Upper lobe of right lung (tissue), 1 donor: Measurements from ENCODE around the gene ZBED5. TPM values are rescaled to one million over a fixed set of nuclear protein-coding genes. Genes with fewer than 3 reads are reported as not detected.

Source experiments
- ATAC-seq: fragments of 200-7000 bp; cut with Tn5 transposase; one replicate; pipeline ENCODE4 v1.9.1; 2020; ENCODE audit warnings: mild to moderate bottlenecking, moderate library complexity
- DNase-seq: peaks from one replicate; pipeline ENCODE4 v3.0.0-alpha.2; 2020
- H3K27ac ChIP-seq: fragments of 200-600 bp; one replicate; pipeline ENCODE4 v1.8.0; 2022
- H3K27me3 ChIP-seq: fragments of 200-600 bp; one replicate; pipeline ENCODE4 v1.8.0; 2022; ENCODE audit warnings: mild to moderate bottlenecking
- H3K36me3 ChIP-seq: fragments of 200-600 bp; one replicate; pipeline ENCODE4 v1.8.0; 2022
- H3K4me1 ChIP-seq: fragments of 200-600 bp; one replicate; pipeline ENCODE4 v1.8.0; 2022
- H3K4me3 ChIP-seq: fragments of 200-600 bp; one replicate; pipeline ENCODE4 v1.8.0; 2022; ENCODE audit warnings: mild to moderate bottlenecking
- H3K9me3 ChIP-seq: fragments of 200-600 bp; one replicate; pipeline ENCODE4 v1.8.0; 2022
- CTCF ChIP-seq: fragments of 200-600 bp; IDR thresholded peaks from one replicate; pipeline ENCODE4 v1.8.0; 2022; ENCODE audit warnings: antibody characterized with exemption
- intact Hi-C: fragments of 100-400 bp; cut with DNase I; formaldehyde crosslinking; loops from one replicate; pipeline ENCODE4 v1.11.0; 2022
- total RNA-seq: library from RNA; stranded (reverse); fragmentation: NEBNext Ultra II Directional; extraction: Animal tissue kit (Norgen Biotek cat#: 25700); gene quantifications from one replicate; pipeline ENCODE4 v1.2.1, GENCODE V29; 2021
- donor health status: DM: no; HTN: yes; CAD: no; lungs with severe emphysema.

Gene ZBED5
- total RNA-seq, 1 donor from 2014 or later = 37.6 TPM

- intact Hi-C loops = loop anchor here (2.0 kb wide), 1 partner anchor 49 kb away; the partner anchor contains the start of gene ZBED5
- ATAC-seq (peak; percentile 43), DNase-seq (no peak)
- no peak for TF ChIP-seq CTCF
- H3K4me3 ChIP-seq = peak overlapping the region; percentile 92
- H3K27me3 ChIP-seq = no peaks in the 10 kb centered on the region
- H3K27ac ChIP-seq = peak overlapping the region; percentile 99
- H3K36me3 ChIP-seq = peaks cover 29% of the 10 kb centered on the region
- peaks cover 35% of the 10 kb centered on the region for H3K4me1 ChIP-seq
- H3K9me3 ChIP-seq = no peaks in the 10 kb centered on the region
Observed at GRCh38 chr11:10809373-10810160, 48.3 kb downstream of the ZBED5 start.

- TF ChIP-seq CTCF = no peak
- Histone ChIP-seq H3K4me1 (peaks cover 37% of the 10 kb centered on the region), H3K36me3 (peaks cover 37% of the 10 kb centered on the region), H3K27me3 (no peaks in the 10 kb centered on the region), H3K9me3 (no peaks in the 10 kb centered on the region), H3K4me3 (peak within 1 kb of the TSS; percentile 92), H3K27ac (peak within 1 kb of the TSS; percentile 99)
- intact Hi-C loops = loop anchor here (2.0 kb wide), 1 partner anchor 50 kb away; the partner anchor contains the start of gene ZBED5
- ATAC-seq (peak; percentile 97), DNase-seq (peak; percentile 99)
Observed at GRCh38 chr11:10808553-10809372, 49.1 kb downstream of the ZBED5 start, which contains the start of gene EIF4G2. Gene EIF4G2 (minus strand): TSS chr11:10808926.

GRCh38 chr11:10808235-10808552 lies 49.7 kb downstream of the ZBED5 start:
- Histone ChIP-seq H3K27ac (peak overlapping the region; percentile 99), H3K36me3 (peaks cover 43% of the 10 kb centered on the region), H3K9me3 (no peaks in the 10 kb centered on the region), H3K4me3 (peak overlapping the region; percentile 92), H3K4me1 (peaks cover 42% of the 10 kb centered on the region), H3K27me3 (no peaks in the 10 kb centered on the region)
- no peak for TF ChIP-seq CTCF
- no peak for ATAC-seq
- intact Hi-C loops = loop anchor here (2.0 kb wide), 1 partner anchor 51 kb away; the partner anchor contains the start of gene ZBED5
- DNase-seq = no peak

GRCh38 chr11:10807493-10808234 lies 50.2 kb downstream of the ZBED5 start:
- no peaks in the 10 kb centered on the region for H3K27me3 ChIP-seq
- no peak for TF ChIP-seq CTCF
- ATAC-seq = peak; percentile 49
- peak overlapping the region; percentile 99 for H3K27ac ChIP-seq
- intact Hi-C loops = loop anchor here (2.0 kb wide), 1 partner anchor 51 kb away; the partner anchor contains the start of gene ZBED5
- H3K4me3 ChIP-seq = peak overlapping the region; percentile 92
- H3K36me3 ChIP-seq = peaks cover 48% of the 10 kb centered on the region
- DNase-seq = peak; percentile 86
- H3K9me3 ChIP-seq = no peaks in the 10 kb centered on the region
- peaks cover 42% of the 10 kb centered on the region for H3K4me1 ChIP-seq

GRCh38 chr11:10806206-10806605 lies 51.6 kb downstream of the ZBED5 start:
- H3K27me3 ChIP-seq = no peaks in the 10 kb centered on the region
- peaks cover 63% of the 10 kb centered on the region for H3K36me3 ChIP-seq
- H3K9me3 ChIP-seq = no peaks in the 10 kb centered on the region
- no peak for DNase-seq
- intact Hi-C loops = no loop called here
- TF ChIP-seq CTCF = no peak
- H3K4me3 ChIP-seq = peak overlapping the region; percentile 92
- H3K27ac ChIP-seq = peak overlapping the region; percentile 6
- peaks cover 42% of the 10 kb centered on the region for H3K4me1 ChIP-seq
- no peak for ATAC-seq
